Breast epithelium (tissue), 4 donors: ENCODE results near the gene EXOC1L. TPM values are rescaled to one million over a fixed set of nuclear protein-coding genes. Genes with fewer than 3 reads are reported as not detected.

Experiments
- DNase-seq, 2 donors: peaks; one replicate each; pipeline ENCODE4 v3.0.0-alpha.2; 2019; ENCODE audit warnings: low spot score in 2 of 2
- H3K27ac ChIP-seq, 2 donors: fragments of 200-600 bp; sonication (generic) in 1 of 2; one replicate each; pipeline ENCODE4 v1.5.1; 2016 to 2019; ENCODE audit warnings: mild to moderate bottlenecking in 1 of 2
- H3K27me3 ChIP-seq, 2 donors: fragments of 200-600 bp; sonication (generic) in 1 of 2; one replicate each; pipeline versions ENCODE4 v1.5.1 to v1.6.0; 2017 to 2019; ENCODE audit warnings: control low read depth in 1 of 2, mild to moderate bottlenecking in 1 of 2
- H3K36me3 ChIP-seq: fragments of 200-600 bp; one replicate; pipeline ENCODE4 v1.5.1; 2019
- H3K4me1 ChIP-seq, 2 donors: fragments of 200-600 bp; sonication (generic); one replicate each; pipeline ENCODE4 v1.5.1; 2016 to 2019; ENCODE audit warnings: control low read depth in 1 of 2
- H3K4me3 ChIP-seq, 3 donors: fragments of 200-600 bp; sonication (generic); 1 replicate in 2 of 3; 2 replicates in 1 of 3; pipeline ENCODE4 v1.5.1; 2016 to 2019; ENCODE audit warnings: mild to moderate bottlenecking in 3 of 3, moderate library complexity in 2 of 3
- H3K9me3 ChIP-seq, 2 donors: fragments of 200-600 bp; sonication (generic) in 1 of 2; one replicate each; pipeline ENCODE4 v1.5.1; 2016 to 2019; ENCODE audit warnings: control low read depth in 1 of 2
- CTCF ChIP-seq, 3 donors: fragments of 450-650 bp; IDR thresholded peaks; one replicate each; pipeline ENCODE4 v1.5.1; 2016 to 2017; ENCODE audit warnings: antibody characterized with exemption in 3 of 3, mild to moderate bottlenecking in 3 of 3, moderate library complexity in 3 of 3
- POLR2A ChIP-seq: fragments of 450-650 bp; IDR thresholded peaks from one replicate; pipeline ENCODE4 v1.6.1; 2016; ENCODE audit warnings: antibody characterized with exemption, mild to moderate bottlenecking, moderate library complexity
- POLR2AphosphoS5 ChIP-seq, 3 donors: sonication (generic); formaldehyde crosslinking; IDR thresholded peaks; one replicate each; pipeline ENCODE4 v1.6.1; 2017; ENCODE audit warnings: antibody characterized with exemption in 3 of 3
- intact Hi-C: fragments of 100-400 bp; cut with DNase I; formaldehyde crosslinking; loops from one replicate; pipeline ENCODE4 v1.15.1; 2023; ENCODE audit warnings: low total_unique reads
- total RNA-seq, 3 donors: library from RNA; depleted of rRNA; stranded (reverse); fragments of >200 nt; gene quantifications; one replicate each; pipeline ENCODE4 v1.1.0, GENCODE V29; 2016

The EXOC1L gene
- total RNA-seq, 3 donors from 2014 or later = not detected

GRCh38 chr4:55801498-55801897 lies 18.1 kb upstream of the EXOC1L start:
- H3K36me3 ChIP-seq = no peaks in the 10 kb centered on the region
- no peaks in the 10 kb centered on the region for H3K9me3 ChIP-seq
- H3K4me3 ChIP-seq = no peak overlapping the region
- H3K27ac ChIP-seq = no peak overlapping the region
- DNase-seq = no peak
- TF ChIP-seq POLR2A = no peak
- intact Hi-C loops = no loop called here
- H3K4me1 ChIP-seq = no peaks in the 10 kb centered on the region
- no peaks in the 10 kb centered on the region for H3K27me3 ChIP-seq

DNA sequence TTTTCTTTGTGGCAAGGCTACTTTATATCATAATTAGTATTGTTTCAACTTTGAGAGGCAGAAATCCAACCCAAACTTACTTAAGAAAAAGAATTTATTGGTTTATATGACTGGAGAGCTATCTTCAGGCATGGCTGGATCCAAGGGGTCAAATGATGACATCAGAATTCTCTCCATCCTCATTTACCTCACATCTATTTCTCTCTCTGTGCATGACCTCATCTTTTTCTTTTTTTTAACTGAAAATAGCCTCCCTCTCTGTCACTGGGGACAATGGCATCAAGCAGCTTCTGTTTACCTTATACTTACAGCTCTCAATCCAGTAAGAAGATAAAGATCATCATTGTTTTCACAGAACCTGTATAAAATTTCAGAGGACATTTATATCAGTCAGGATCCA lies 12.0 kb upstream of the EXOC1L start:
- Histone ChIP-seq H3K4me3 (no peak overlapping the region), H3K9me3 (no peaks in the 10 kb centered on the region), H3K27me3 (no peaks in the 10 kb centered on the region), H3K36me3 (no peaks in the 10 kb centered on the region), H3K4me1 (no peaks in the 10 kb centered on the region), H3K27ac (no peak overlapping the region)
- intact Hi-C loops = no loop called here
- TF ChIP-seq CTCF (IDR thresholded peaks at IDR 0.05) (no peak), POLR2AphosphoS5 (IDR thresholded peaks at IDR 0.05) (no peak), POLR2A (no peak)
- DNase-seq = no peak

DNA sequence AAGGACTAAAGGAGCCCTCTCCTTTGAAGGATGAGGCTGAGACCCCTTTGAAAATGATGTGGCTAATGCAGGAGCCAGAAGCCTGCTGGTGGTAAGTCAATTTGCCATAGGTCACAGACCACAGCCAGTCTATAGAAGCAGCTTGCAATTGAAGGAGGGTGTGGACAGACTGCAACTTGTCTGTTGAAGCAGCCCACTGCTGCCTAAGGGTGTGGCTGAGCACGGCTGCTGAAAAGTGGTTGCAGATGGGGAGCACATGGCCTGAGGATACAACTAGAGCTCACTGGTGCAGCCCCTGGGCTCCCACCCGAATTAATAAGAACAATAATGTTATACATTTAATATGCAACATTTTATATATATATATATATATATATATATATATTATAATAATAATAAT lies 11.4 kb upstream of the EXOC1L start:
- TF ChIP-seq POLR2AphosphoS5 (IDR thresholded peaks at IDR 0.05) = no peak
- no peak for TF ChIP-seq POLR2A
- TF ChIP-seq CTCF (IDR thresholded peaks at IDR 0.05) = no peak

DNA sequence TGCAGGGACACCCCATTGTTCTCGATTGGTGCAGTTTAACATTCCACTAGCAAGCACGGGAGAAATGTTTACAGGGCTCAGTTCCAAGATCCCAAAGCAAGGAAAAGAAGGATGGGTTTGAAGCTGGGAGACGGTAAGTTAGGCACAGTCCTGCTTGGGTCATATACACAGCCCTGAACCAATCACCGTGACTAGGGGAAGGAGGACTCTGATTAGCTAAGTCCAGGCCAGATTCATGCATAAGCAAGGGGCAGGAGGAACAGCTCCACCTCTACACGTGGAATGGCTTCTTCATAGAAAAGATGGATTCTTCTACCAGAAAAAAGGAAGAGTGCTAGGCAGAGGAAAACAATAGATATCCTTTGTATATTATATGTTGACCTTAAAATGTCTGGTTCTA lies 11.0 kb upstream of the EXOC1L start:
- no peak for TF ChIP-seq CTCF (IDR thresholded peaks at IDR 0.05)
- TF ChIP-seq POLR2AphosphoS5 (IDR thresholded peaks at IDR 0.05) = no peak
- TF ChIP-seq POLR2A = no peak
- Histone ChIP-seq H3K4me1 (no peaks in the 10 kb centered on the region), H3K36me3 (no peaks in the 10 kb centered on the region), H3K9me3 (no peaks in the 10 kb centered on the region), H3K27me3 (no peaks in the 10 kb centered on the region), H3K4me3 (no peak overlapping the region), H3K27ac (no peak overlapping the region)
- intact Hi-C loops = no loop called here
- no peak for DNase-seq

More for the DNA sequence above, 11.4 kb upstream of the EXOC1L start:
- intact Hi-C loops = no loop called here
- no peaks in the 10 kb centered on the region for H3K27me3 ChIP-seq
- no peak for DNase-seq
- no peaks in the 10 kb centered on the region for H3K9me3 ChIP-seq
- no peaks in the 10 kb centered on the region for H3K4me1 ChIP-seq
- H3K27ac ChIP-seq = no peak overlapping the region
- no peak overlapping the region for H3K4me3 ChIP-seq
- no peaks in the 10 kb centered on the region for H3K36me3 ChIP-seq

DNA sequence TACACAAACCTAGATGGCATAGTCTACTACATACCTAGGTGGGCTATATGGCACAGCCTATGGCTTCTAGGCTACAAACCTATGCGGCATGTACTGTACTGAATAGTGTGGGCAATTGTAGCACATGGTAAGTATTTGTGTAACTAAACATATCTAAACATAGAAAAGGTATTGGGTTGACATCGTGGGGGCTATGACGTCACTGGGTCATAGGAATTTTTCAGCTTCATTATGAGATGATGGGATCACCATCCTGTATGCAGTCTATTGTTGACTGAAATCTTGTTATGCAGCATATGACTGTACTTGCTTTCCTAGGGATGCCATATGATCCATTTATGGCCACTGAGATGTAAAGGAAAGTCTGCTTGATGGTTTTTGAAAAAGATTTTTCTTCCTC lies 1.9 kb upstream of the EXOC1L start:
- Histone ChIP-seq H3K27ac (no peak overlapping the region), H3K9me3 (no peaks in the 10 kb centered on the region), H3K27me3 (no peaks in the 10 kb centered on the region), H3K36me3 (no peaks in the 10 kb centered on the region), H3K4me1 (no peaks in the 10 kb centered on the region), H3K4me3 (no peak overlapping the region)
- no peak for TF ChIP-seq POLR2A
- no peak for TF ChIP-seq CTCF (IDR thresholded peaks at IDR 0.05)
- no peak for TF ChIP-seq POLR2AphosphoS5 (IDR thresholded peaks at IDR 0.05)
- intact Hi-C loops = no loop called here
- DNase-seq = no peak

- TF ChIP-seq POLR2AphosphoS5 (IDR thresholded peaks at IDR 0.05) = no peak
- TF ChIP-seq POLR2A = no peak
- no peak for TF ChIP-seq CTCF (IDR thresholded peaks at IDR 0.05)
- no peak overlapping the region for H3K4me3 ChIP-seq
- no peaks in the 10 kb centered on the region for H3K9me3 ChIP-seq
- no peaks in the 10 kb centered on the region for H3K36me3 ChIP-seq
- DNase-seq = no peak
- H3K4me1 ChIP-seq = no peaks in the 10 kb centered on the region
- intact Hi-C loops = no loop called here
- no peaks in the 10 kb centered on the region for H3K27me3 ChIP-seq
- H3K27ac ChIP-seq = no peak overlapping the region
Measured at GRCh38 chr4:55820279-55820678, 689 bp downstream of the EXOC1L start.
